Glomerular visceral epithelial cell (primary cell): ENCODE results near the gene DNMT3A.

ENCODE experiments used
- DNase-seq: peaks from one replicate; pipeline ENCODE4 v3.0.0-alpha.2; 2016; ENCODE audit errors: extremely low spot score

The DNMT3A gene

GRCh38 chr2:25372405-25373268, 30.9 kb upstream of the DNMT3A start:
- no peak for DNase-seq

- no peak for DNase-seq
These were observed 29.8 kb upstream of the DNMT3A start for GRCh38 chr2:25371253-25372241.

- DNase-seq: no peak
These were observed 28.2 kb upstream of the DNMT3A start for GRCh38 chr2:25369876-25370275.

- DNase-seq: no peak
These were observed 27.7 kb upstream of the DNMT3A start for GRCh38 chr2:25369439-25369838.

GRCh38 chr2:25368660-25369059, 26.9 kb upstream of the DNMT3A start:
- no peak for DNase-seq

- no peak for DNase-seq
These were observed 25.6 kb upstream of the DNMT3A start for GRCh38 chr2:25367296-25367695.

GRCh38 chr2:25366629-25367028, 24.9 kb upstream of the DNMT3A start:
- no peak for DNase-seq

- DNase-seq: no peak
These were observed 23.5 kb upstream of the DNMT3A start for GRCh38 chr2:25365241-25365640.

- no peak for DNase-seq
These were observed 22.0 kb upstream of the DNMT3A start for GRCh38 chr2:25363733-25364132.

GRCh38 chr2:25362434-25363145, 20.9 kb upstream of the DNMT3A start:
- no peak for DNase-seq

- DNase-seq: peak; percentile 86
These were observed 20.3 kb upstream of the DNMT3A start for GRCh38 chr2:25362049-25362433.

GRCh38 chr2:25361261-25362048, 19.7 kb upstream of the DNMT3A start:
- DNase-seq: no peak

- DNase-seq: no peak
These were observed 17.1 kb upstream of the DNMT3A start for GRCh38 chr2:25358836-25359235.

GRCh38 chr2:25358249-25358815, 16.6 kb upstream of the DNMT3A start:
- DNase-seq: no peak

GRCh38 chr2:25356088-25356487, 14.4 kb upstream of the DNMT3A start:
- DNase-seq: no peak

- no peak for DNase-seq
These were observed 13.5 kb upstream of the DNMT3A start for GRCh38 chr2:25355270-25355669.

- DNase-seq: no peak
These were observed 12.4 kb upstream of the DNMT3A start for GRCh38 chr2:25354116-25354515.

GRCh38 chr2:25349397-25349796, 7.7 kb upstream of the DNMT3A start:
- DNase-seq: peak; percentile 26

GRCh38 chr2:25347846-25348245, 6.1 kb upstream of the DNMT3A start:
- DNase-seq: no peak

GRCh38 chr2:25347205-25347815, 5.6 kb upstream of the DNMT3A start:
- DNase-seq: no peak
